HepG2 (cell line): ENCODE results near the gene ACOT8. TPM values are rescaled to one million over a fixed set of nuclear protein-coding genes. Genes with fewer than 3 reads are reported as not detected.

Source experiments
- HDAC2 ChIP-seq: sonication (generic); formaldehyde crosslinking; IDR thresholded peaks from 2 replicates; pipeline ENCODE4 v1.4.0; 2020; ENCODE audit warnings: missing genetic modification reagents
- MED8 ChIP-seq: sonication (generic); formaldehyde crosslinking; IDR thresholded peaks from 2 replicates; pipeline ENCODE4 v1.8.1; 2023; ENCODE audit warnings: mild to moderate bottlenecking, missing genetic modification reagents; ENCODE audit not compliant: insufficient replicate concordance
- MEIS2 ChIP-seq: sonication (generic); formaldehyde crosslinking; IDR thresholded peaks from 2 replicates; pipeline ENCODE4 v1.9.0; 2021; ENCODE audit warnings: mild to moderate bottlenecking, missing genetic modification reagents
- PCBP2 ChIP-seq: fragments of 200-400 bp; formaldehyde crosslinking; optimal IDR thresholded peaks from 2 replicates; pipeline ENCODE3; 2018; ENCODE audit warnings: low read length, low read depth; ENCODE audit not compliant: poor library complexity, severe bottlenecking
- RFX1 ChIP-seq: fragments of 450-650 bp; IDR thresholded peaks from 2 replicates; pipeline ENCODE4 v1.6.1; 2017
- SRSF9 ChIP-seq: fragments of 200-400 bp; formaldehyde crosslinking; IDR thresholded peaks from 2 replicates; pipeline ENCODE4 v1.6.1; 2018; ENCODE audit warnings: borderline replicate concordance, mild to moderate bottlenecking, low read depth, low read length; ENCODE audit not compliant: insufficient read depth, poor library complexity, severe bottlenecking
- TFE3 ChIP-seq: IDR thresholded peaks from 2 replicates; pipeline ENCODE4 v1.6.1; 2016
- THYN1 ChIP-seq: sonication (generic); formaldehyde crosslinking; IDR thresholded peaks from 2 replicates; pipeline ENCODE4 v1.8.1; 2023; ENCODE audit warnings: low read depth, mild to moderate bottlenecking, moderate library complexity, missing genetic modification reagents, borderline replicate concordance
- UBTF ChIP-seq: sonication (generic); formaldehyde crosslinking; IDR thresholded peaks from 2 replicates; pipeline ENCODE4 v1.4.0; 2020; ENCODE audit warnings: mild to moderate bottlenecking, missing genetic modification reagents
- ZBTB20 ChIP-seq: sonication (generic); formaldehyde crosslinking; IDR thresholded peaks from 2 replicates; pipeline ENCODE4 v1.8.1; 2023; ENCODE audit warnings: missing genetic modification reagents, low read depth, mild to moderate bottlenecking, borderline replicate concordance
- ZBTB4 ChIP-seq: sonication (generic); formaldehyde crosslinking; IDR thresholded peaks from 2 replicates; pipeline ENCODE4 v1.4.0; 2020; ENCODE audit warnings: missing genetic modification reagents, mild to moderate bottlenecking, borderline replicate concordance
- ZMAT3 ChIP-seq: sonication (generic); formaldehyde crosslinking; conservative IDR thresholded peaks from 2 replicates; pipeline ENCODE4 v1.7.0; 2021; ENCODE audit warnings: missing genetic modification reagents
- ZNF12 ChIP-seq: sonication (generic); formaldehyde crosslinking; IDR thresholded peaks from 2 replicates; pipeline ENCODE4 v1.5.0; 2020; ENCODE audit warnings: missing genetic modification reagents
- ZNF136 ChIP-seq: sonication (generic); formaldehyde crosslinking; IDR thresholded peaks from 2 replicates; pipeline ENCODE4 v1.8.1; 2022; ENCODE audit warnings: low read depth, mild to moderate bottlenecking, moderate library complexity, missing genetic modification reagents
- ZNF24 ChIP-seq: fragments of 450-650 bp; IDR thresholded peaks from 2 replicates; pipeline ENCODE4 v1.6.1; 2017; ENCODE audit warnings: antibody characterized with exemption, mild to moderate bottlenecking
- ZNF484 ChIP-seq: sonication (generic); formaldehyde crosslinking; IDR thresholded peaks from 2 replicates; pipeline ENCODE4 v1.5.1; 2020; ENCODE audit warnings: mild to moderate bottlenecking, low read depth, missing genetic modification reagents, borderline replicate concordance
- ZNF556 ChIP-seq: sonication (generic); formaldehyde crosslinking; IDR thresholded peaks from 2 replicates; pipeline ENCODE4 v1.4.0; 2020; ENCODE audit warnings: mild to moderate bottlenecking, missing genetic modification reagents, borderline replicate concordance
- ZNF557 ChIP-seq: sonication (generic); formaldehyde crosslinking; IDR thresholded peaks from 2 replicates; pipeline ENCODE4 v1.4.0; 2020; ENCODE audit warnings: missing genetic modification reagents
- ZNF792 ChIP-seq: IDR thresholded peaks from 2 replicates; pipeline ENCODE4 v1.6.1; 2016
- polyA plus RNA-seq, 8 experiments: library from polyadenylated mRNA; depleted of rRNA in 3 of 8; stranded (reverse) in 7 of 8; unstranded in 1 of 8; fragments of >200 nt; fragmentation: Illumina TruSeq in 4 of 8; extraction: Trizol in 4 of 8; gene quantifications; 2 replicates each; pipeline versions ENCODE4 v1.2.1 to v1.2.3, GENCODE V29; 2011 to 2016; ENCODE audit warnings: low read depth in 4 of 8, missing spikeins in 1 of 8, mixed read lengths in 1 of 8; ENCODE audit not compliant: insufficient read depth in 1 of 8
- total RNA-seq, 5 experiments: library from RNA; depleted of rRNA; stranded (reverse); fragments of >200 nt; fragmentation: Illumina TruSeq; extraction: Trizol; gene quantifications; 2 replicates each; pipeline ENCODE4 v1.2.3, GENCODE V29; 2016; ENCODE audit warnings: low read depth in 1 of 5

Gene ACOT8
- total and polyA plus RNA-seq, 2 of the 13 experiments (the other 11 are each of a cell fraction or from before 2014, with no cell fraction given) = 31.4 to 45.5 TPM

GRCh38 chr20:45890985-45891983 is 34.1 kb upstream of the ACOT8 start, which contains the start of the genes CTSA and NEURL2 (continued):
- TF ChIP-seq TFE3 (CRISPR knock-in tag) (peak; percentile 100), ZNF557 (peak; percentile 92; the same call in 1 of the 2 replicates), ZBTB4 (CRISPR knock-in tag) (peak; percentile 95), ZNF24 (peak; percentile 78; the same call in 1 of the 2 replicates), THYN1 (CRISPR knock-in tag) (peak; percentile 97; the same call in 1 of the 2 replicates), SRSF9 (no peak), MED8 (CRISPR knock-in tag) (peak; percentile 99), ZBTB20 (CRISPR knock-in tag) (peak; percentile 98), PCBP2 (no peak), UBTF (CRISPR knock-in tag) (peak; percentile 94), ZNF792 (CRISPR knock-in tag) (peak; percentile 100), RFX1 (no peak), ZNF136 (CRISPR knock-in tag) (peak; percentile 98), HDAC2 (CRISPR knock-in tag) (peak; percentile 100), ZNF484 (CRISPR knock-in tag) (0 out of 2 replicates have a peak, but pooled peaks have one; percentile 51), ZNF556 (CRISPR knock-in tag) (peak; percentile 99), ZNF12 (CRISPR knock-in tag) (peak; percentile 90), ZMAT3 (CRISPR knock-in tag) (peak; percentile 99), MEIS2 (CRISPR knock-in tag) (peak; percentile 97)
